ENCODE data around the gene TNC.

- TF ChIP-seq, protein P1, sequence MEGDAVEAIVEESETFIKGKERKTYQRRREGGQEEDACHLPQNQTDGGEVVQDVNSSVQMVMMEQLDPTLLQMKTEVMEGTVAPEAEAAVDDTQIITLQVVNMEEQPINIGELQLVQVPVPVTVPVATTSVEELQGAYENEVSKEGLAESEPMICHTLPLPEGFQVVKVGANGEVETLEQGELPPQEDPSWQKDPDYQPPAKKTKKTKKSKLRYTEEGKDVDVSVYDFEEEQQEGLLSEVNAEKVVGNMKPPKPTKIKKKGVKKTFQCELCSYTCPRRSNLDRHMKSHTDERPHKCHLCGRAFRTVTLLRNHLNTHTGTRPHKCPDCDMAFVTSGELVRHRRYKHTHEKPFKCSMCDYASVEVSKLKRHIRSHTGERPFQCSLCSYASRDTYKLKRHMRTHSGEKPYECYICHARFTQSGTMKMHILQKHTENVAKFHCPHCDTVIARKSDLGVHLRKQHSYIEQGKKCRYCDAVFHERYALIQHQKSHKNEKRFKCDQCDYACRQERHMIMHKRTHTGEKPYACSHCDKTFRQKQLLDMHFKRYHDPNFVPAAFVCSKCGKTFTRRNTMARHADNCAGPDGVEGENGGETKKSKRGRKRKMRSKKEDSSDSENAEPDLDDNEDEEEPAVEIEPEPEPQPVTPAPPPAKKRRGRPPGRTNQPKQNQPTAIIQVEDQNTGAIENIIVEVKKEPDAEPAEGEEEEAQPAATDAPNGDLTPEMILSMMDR (IDR thresholded peaks at IDR 0.05), result no peak
- no peak for TF ChIP-seq POLR2A (IDR thresholded peaks at IDR 0.05)
Measured at GRCh38 chr9:114998326-114998725, 119.6 kb downstream of the TNC start.

All from heart left ventricle (tissue), 13 donors.